Osteocyte (in vitro differentiated cells): ENCODE measurements around the gene WNK1. TPM values are rescaled to one million over a fixed set of nuclear protein-coding genes. Genes with fewer than 3 reads are reported as not detected.

Experiments
- DNase-seq: peaks from one replicate; pipeline ENCODE4 v3.0.0; 2021; ENCODE audit warnings: mixed read lengths; ENCODE audit not compliant: unreplicated experiment; ENCODE audit errors: extremely low spot score
- H3K27ac Mint-ChIP-seq: one replicate; pipeline ENCODE4 v1.8.0; 2021; ENCODE audit warnings: mild to moderate bottlenecking, mixed read lengths; ENCODE audit not compliant: unreplicated experiment
- H3K27me3 Mint-ChIP-seq: one replicate; pipeline ENCODE4 v1.8.0; 2021; ENCODE audit warnings: mixed read lengths; ENCODE audit not compliant: unreplicated experiment
- H3K36me3 Mint-ChIP-seq: one replicate; pipeline ENCODE4 v1.8.0; 2021; ENCODE audit warnings: mixed read lengths; ENCODE audit not compliant: unreplicated experiment
- H3K4me1 Mint-ChIP-seq: one replicate; pipeline ENCODE4 v1.8.0; 2021; ENCODE audit warnings: mixed read lengths; ENCODE audit not compliant: unreplicated experiment
- H3K4me3 Mint-ChIP-seq: one replicate; pipeline ENCODE4 v1.8.0; 2021; ENCODE audit warnings: mild to moderate bottlenecking, moderate library complexity, mixed read lengths; ENCODE audit not compliant: unreplicated experiment
- H3K9me3 Mint-ChIP-seq: one replicate; pipeline ENCODE4 v1.8.0; 2021; ENCODE audit warnings: mixed read lengths; ENCODE audit not compliant: unreplicated experiment
- total RNA-seq: library from RNA; stranded (reverse); gene quantifications from 2 replicates; pipeline ENCODE4 v1.2.1, GENCODE V29; 2021
- TF ChIP-seq, protein P1 (sequence below): fragments of 200-600 bp; sonication (generic); IDR thresholded peaks from 2 replicates; pipeline ENCODE4 v1.5.0; 2021; ENCODE audit warnings: antibody characterized with exemption, mild to moderate bottlenecking, moderate library complexity

The WNK1 gene
- total RNA-seq, 1 donor from 2014 or later, result 188 TPM

- TF ChIP-seq, protein P1, sequence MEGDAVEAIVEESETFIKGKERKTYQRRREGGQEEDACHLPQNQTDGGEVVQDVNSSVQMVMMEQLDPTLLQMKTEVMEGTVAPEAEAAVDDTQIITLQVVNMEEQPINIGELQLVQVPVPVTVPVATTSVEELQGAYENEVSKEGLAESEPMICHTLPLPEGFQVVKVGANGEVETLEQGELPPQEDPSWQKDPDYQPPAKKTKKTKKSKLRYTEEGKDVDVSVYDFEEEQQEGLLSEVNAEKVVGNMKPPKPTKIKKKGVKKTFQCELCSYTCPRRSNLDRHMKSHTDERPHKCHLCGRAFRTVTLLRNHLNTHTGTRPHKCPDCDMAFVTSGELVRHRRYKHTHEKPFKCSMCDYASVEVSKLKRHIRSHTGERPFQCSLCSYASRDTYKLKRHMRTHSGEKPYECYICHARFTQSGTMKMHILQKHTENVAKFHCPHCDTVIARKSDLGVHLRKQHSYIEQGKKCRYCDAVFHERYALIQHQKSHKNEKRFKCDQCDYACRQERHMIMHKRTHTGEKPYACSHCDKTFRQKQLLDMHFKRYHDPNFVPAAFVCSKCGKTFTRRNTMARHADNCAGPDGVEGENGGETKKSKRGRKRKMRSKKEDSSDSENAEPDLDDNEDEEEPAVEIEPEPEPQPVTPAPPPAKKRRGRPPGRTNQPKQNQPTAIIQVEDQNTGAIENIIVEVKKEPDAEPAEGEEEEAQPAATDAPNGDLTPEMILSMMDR, result no peak
- Mint-ChIP-seq H3K4me1 (no peaks in the 10 kb centered on the region), H3K4me3 (no peak overlapping the region), H3K9me3 (no peaks in the 10 kb centered on the region), H3K27me3 (no peaks in the 10 kb centered on the region), H3K27ac (no peak overlapping the region), H3K36me3 (peaks cover 71% of the 10 kb centered on the region)
- no peak for DNase-seq
Observed at GRCh38 chr12:886206-886605, 133.8 kb downstream of the WNK1 start.

GRCh38 chr12:894226-894625 lies 141.8 kb downstream of the WNK1 start:
- H3K4me1 Mint-ChIP-seq, result no peaks in the 10 kb centered on the region
- no peaks in the 10 kb centered on the region for H3K27me3 Mint-ChIP-seq
- no peak for DNase-seq
- H3K27ac Mint-ChIP-seq, result no peak overlapping the region
- no peaks in the 10 kb centered on the region for H3K9me3 Mint-ChIP-seq
- H3K36me3 Mint-ChIP-seq, result peaks cover 44% of the 10 kb centered on the region
- TF ChIP-seq, protein P1, result no peak
- no peak overlapping the region for H3K4me3 Mint-ChIP-seq

DNA sequence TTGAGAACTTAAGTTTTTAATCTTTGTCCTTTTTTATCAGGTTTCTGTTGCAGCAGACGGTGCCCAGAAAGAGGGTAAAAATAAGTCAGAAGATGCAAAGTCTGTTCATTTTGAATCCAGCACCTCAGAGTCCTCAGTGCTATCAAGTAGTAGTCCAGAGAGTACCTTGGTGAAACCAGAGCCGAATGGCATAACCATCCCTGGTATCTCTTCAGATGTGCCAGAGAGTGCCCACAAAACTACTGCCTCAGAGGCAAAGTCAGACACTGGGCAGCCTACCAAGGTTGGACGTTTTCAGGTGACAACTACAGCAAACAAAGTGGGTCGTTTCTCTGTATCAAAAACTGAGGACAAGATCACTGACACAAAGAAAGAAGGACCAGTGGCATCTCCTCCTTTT lies 143.7 kb downstream of the WNK1 start:
- Mint-ChIP-seq H3K27me3 (no peaks in the 10 kb centered on the region), H3K4me1 (no peaks in the 10 kb centered on the region), H3K4me3 (no peak overlapping the region), H3K9me3 (no peaks in the 10 kb centered on the region), H3K36me3 (peaks cover 46% of the 10 kb centered on the region), H3K27ac (no peak overlapping the region)
- TF ChIP-seq, protein P1, result no peak
- no peak for DNase-seq

DNA sequence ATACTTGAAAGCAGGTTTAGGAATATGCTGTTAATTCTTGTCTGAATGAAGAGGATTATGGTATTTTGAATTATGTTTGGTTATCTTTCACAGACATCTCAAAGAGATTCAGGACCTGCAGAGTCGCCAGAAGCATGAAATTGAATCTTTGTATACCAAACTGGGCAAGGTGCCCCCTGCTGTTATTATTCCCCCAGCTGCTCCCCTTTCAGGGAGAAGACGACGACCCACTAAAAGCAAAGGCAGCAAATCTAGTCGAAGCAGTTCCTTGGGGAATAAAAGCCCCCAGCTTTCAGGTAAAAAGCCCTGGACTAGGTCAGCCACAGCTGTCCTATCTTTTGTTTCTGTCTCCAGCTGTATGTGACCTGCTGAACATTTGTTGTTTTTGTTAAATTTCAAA lies 145.0 kb downstream of the WNK1 start:
- TF ChIP-seq, protein P1, result no peak
- Mint-ChIP-seq H3K27ac (peak overlapping the region; percentile 5), H3K4me1 (no peaks in the 10 kb centered on the region), H3K9me3 (no peaks in the 10 kb centered on the region), H3K36me3 (peaks cover 55% of the 10 kb centered on the region), H3K27me3 (no peaks in the 10 kb centered on the region), H3K4me3 (no peak overlapping the region)
- no peak for DNase-seq

GRCh38 chr12:902581-902980 lies 150.2 kb downstream of the WNK1 start:
- H3K27me3 Mint-ChIP-seq, result no peaks in the 10 kb centered on the region
- no peak overlapping the region for H3K27ac Mint-ChIP-seq
- DNase-seq, result no peak
- peaks cover 68% of the 10 kb centered on the region for H3K36me3 Mint-ChIP-seq
- H3K4me1 Mint-ChIP-seq, result peaks cover 10% of the 10 kb centered on the region
- TF ChIP-seq, protein P1, result no peak
- no peak overlapping the region for H3K4me3 Mint-ChIP-seq
- H3K9me3 Mint-ChIP-seq, result no peaks in the 10 kb centered on the region
